HG03354 (cell line): ENCODE results near the gene INSR.

Experiments used
- ATAC-seq: cut with Tn5 transposase; IDR thresholded peaks from one replicate; pipeline ENCODE4 v1.9.1; 2021; ENCODE audit warnings: mild to moderate bottlenecking; ENCODE audit not compliant: unreplicated experiment, poor library complexity, severe bottlenecking

Gene INSR

DNA sequence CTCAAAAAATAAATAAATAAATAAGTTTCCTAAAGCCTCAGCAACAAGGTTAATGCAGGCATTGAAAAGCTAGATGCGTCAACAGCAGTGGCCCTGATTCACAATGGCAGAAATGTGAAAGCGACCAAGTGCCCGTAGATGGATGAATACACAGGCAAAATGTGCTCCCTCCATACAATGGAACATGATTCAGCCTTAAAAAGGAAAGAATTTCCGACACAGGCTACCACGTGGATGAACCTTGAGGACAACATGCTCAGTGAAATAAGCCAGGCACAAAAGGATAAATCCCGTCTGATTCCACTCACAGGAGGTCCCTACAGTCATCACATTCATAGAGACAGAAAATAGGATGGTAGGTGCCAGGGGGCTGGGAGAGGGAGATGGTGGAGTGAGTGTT is 31.7 kb downstream of the INSR start:
- ATAC-seq = no peak

- ATAC-seq = no peak
Measured at GRCh38 chr19:7260161-7260560, 34.1 kb downstream of the INSR start.

DNA sequence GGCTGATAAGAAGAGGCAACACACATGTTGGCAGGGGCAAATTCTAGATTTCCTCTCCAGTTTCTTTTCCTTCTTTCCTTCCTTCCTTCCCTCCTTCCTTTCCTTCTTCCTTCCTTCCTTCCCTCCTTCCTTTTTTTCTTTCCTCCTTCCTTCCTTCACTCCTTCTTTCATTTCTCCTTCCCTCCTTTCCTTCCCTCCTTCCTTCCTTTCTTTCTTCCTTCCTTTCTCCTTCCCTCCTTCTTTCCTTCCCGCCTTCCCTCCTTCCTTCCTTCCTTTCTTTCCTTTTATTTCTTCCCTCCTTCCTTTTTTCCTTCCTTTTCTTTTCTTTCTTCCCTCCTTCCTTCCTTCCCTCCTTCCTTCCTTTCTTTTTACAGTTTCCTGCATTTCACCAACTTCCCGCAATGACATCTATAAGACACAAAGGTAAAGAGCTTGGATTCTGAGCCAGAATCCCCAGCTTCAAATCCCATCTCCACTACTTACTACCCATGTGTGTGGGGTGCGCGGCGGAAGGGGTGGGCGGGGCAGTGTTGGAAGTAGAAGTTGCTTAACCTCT is 35.3 kb downstream of the INSR start:
- ATAC-seq = no peak

DNA sequence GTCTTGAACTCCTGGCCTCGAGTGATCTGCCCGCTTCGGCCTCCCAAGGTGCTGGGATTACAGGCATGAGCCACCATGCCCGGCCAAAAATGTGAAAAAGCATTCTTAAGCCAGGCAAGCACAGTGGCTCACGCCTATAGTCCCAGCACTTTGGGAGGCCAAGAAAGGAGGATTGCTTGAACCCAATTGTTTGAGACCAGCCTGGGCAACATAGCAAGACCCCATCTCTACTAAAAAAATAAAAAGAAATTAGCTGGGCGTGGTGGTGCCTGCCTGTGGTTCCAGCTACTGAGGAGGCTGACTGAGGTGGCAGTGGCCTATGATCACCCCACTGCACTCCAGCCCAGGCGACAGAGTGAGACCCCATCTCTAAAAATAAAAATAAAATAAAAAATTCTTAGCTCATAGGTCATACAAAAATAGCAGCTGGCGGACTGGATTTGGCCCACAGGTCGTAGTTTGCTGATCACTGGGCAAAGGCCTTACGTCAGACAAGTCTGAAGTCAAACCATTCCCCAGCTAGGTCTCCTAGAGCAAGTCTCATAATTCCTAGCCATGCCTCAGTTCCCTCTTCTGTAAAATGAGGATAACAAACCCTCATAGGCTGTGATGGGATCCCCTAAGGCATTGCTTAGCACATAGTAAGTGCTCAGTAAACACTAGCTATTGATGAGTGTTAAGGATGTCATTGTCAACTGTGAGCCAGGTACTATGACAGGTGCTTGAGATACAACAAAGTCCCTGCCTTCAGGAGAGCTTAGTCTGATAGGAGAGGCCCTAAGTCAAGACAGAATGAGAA is 36.0 kb downstream of the INSR start:
- no peak for ATAC-seq

GRCh38 chr19:7257148-7258040 is 36.8 kb downstream of the INSR start:
- no peak for ATAC-seq

- ATAC-seq = no peak
Measured at GRCh38 chr19:7255631-7256030, 38.6 kb downstream of the INSR start.

- ATAC-seq = no peak
Measured at GRCh38 chr19:7255119-7255518, 39.1 kb downstream of the INSR start.

DNA sequence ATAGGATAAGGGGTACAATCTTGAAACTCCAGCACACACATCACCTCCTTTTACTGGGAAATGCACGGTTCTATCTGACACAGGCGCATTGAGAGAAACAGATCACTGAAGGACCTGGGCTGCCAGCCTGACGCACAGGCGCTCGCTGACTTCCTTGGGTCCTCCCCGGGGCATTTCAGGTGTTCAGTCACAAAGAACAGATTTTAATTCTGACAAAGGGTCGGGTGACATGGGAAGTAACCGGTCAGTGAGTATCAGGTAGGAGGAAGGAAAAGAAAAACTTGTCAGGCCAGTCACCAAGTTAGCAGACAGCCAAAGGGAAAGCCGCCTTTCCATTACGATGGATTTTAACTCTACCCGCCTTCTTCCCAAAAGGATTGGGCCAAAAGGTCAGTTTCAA is 39.6 kb downstream of the INSR start:
- ATAC-seq = no peak

DNA sequence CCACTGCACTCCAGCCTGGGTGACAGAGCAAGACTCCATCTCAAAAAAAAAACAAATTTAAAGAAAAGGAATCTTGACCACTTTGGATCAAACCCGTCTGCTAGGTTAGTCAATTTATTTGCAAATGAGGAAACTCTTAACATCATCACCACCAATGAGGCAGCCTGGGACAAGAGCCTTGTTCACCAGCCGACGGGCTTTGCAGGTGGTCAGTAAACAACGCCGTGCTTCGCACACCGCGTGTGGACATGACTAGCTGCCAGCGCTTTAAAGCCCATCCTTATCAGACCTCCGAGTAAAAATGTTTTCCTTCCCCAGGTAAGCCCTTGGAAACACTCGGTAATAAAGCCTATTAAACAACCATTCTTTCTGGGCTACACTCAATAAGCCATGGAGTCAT is 41.9 kb downstream of the INSR start:
- ATAC-seq = no peak

- no peak for ATAC-seq
Measured at GRCh38 chr19:7251494-7251893, 42.7 kb downstream of the INSR start.

DNA sequence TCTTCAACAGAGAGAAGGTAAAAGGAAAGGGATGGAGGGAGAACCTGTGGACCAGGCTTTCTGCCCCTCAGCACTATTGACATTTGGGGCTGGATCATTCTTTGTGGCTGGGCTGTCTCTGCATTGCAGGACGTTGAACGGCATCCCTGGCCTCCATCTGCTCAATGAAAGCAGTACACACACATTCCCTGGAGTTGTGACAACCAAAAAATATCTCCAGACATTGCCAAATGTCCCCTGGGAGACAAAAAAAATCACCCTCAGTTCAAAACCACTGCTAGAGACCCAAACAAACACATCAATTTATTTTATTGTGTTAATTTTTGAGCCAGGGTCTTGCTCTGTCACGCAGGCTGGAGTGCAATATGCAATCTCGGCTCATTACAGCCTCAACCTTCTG is 43.3 kb downstream of the INSR start:
- ATAC-seq = no peak

DNA sequence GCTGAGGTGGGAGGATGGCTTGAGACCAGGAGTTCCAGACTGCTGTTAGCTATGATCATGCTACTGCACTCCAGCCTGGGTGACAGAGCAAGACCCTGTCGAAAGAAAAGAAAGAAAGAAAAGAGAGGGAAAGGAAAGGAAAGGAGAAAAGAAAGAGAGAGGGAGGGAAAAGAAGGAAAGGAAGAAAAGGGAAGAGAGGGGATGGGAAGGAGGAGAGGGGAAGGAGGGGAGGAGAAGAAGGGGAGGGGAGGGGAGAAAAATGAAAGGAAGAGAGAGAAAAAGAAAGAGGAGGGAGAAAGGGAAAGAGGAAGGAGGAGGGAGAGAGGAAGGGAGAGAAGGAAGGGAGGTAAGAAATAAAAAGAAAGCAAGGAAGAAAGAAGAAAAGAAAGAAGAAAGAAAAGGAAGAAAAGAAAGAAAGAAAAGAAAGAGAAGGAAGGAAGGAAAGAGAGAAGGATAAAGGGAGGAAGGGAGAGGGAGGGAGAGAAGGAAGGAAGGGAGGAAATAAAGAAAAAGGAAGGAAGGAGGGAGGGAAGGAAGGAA is 44.1 kb downstream of the INSR start:
- no peak for ATAC-seq

DNA sequence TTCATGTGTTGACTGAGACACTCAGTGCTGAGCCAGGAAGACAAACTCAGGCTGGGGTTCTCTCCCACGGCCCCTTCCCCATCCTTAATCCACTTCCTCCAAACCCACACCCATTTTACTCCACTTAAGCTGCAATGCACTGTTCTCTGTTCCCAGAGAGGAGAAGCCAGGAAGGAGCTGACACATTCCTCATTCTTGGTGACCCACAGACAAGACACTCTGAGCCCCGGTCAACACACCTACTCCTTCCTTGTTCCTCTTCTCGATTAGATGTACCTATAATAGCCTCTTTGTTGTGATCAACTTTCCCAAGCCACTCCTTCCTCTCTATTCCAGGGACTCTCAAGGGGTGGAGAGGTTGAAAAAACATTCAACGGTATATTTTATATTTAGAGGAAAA is 47.1 kb downstream of the INSR start:
- ATAC-seq = no peak

DNA sequence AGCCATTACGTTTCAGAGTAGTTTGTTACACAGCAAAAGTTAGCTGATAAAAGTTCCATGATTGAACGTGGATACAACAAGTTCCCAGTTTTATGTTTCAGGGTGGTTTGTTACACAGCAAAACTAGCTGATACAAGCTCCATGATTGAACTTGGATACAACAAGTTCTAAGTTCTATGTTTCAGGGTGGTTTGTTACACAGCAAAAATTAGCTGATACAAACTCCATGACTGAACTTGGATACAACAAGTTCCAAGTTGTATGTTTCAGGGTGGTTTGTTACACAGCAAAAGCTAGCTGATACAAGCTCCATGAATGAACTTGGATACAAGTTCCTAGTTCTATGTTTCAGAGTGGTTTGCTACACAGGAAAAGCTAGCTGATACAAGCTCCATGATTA is 47.6 kb downstream of the INSR start:
- no peak for ATAC-seq

DNA sequence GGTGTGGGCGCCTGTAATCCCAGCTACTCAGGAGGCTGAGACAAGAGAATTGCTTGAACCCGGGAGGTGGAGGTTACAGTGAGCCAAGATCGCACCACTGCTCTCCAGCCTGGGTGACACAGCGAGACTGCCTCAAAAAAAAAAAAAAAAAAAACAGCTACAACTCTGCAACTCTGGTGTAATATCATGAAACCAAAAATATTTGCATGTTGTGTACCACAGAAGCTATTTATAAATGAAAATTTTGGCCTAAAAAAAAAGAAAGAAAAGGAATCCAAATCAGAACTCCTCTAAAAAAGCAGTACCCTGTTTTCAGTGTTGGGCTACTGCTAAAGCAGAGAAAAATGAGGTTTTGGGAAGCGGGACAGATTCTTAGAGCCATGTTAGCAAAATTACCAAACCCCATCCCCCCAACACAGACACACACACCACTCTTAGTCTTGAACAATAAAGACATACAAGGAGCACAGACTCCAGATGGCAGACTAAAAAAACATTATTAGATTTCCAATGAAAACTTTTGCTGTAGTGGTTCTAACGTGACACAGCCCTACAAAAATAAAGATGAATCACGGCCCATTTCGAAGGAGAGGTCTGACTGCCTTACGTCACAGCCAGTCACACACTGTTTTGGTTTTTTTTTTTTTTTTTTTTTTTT is 51.5 kb downstream of the INSR start:
- ATAC-seq = no peak

DNA sequence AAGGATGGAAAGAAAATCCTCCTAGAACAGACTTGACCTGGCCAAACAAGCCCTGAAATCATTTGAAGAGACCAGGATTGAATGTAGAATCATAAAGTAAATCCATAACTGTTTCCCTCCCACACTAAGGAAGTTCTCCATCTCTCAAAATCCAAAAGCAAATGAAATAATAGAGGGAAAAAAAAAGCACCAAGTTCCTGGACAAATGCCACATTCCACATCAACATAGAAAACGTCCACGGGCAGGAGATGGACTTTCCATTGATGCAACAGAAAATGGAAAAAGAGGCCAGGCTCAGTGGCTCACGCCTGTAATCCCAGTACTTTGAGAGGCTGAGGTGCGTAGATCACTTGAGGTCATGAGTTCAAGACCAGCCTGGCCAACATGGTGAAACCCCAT is 56.2 kb downstream of the INSR start:
- no peak for ATAC-seq

GRCh38 chr19:7236153-7236552 is 58.1 kb downstream of the INSR start:
- no peak for ATAC-seq

- ATAC-seq = no peak
Measured at GRCh38 chr19:7230826-7231225, 63.4 kb downstream of the INSR start.

DNA sequence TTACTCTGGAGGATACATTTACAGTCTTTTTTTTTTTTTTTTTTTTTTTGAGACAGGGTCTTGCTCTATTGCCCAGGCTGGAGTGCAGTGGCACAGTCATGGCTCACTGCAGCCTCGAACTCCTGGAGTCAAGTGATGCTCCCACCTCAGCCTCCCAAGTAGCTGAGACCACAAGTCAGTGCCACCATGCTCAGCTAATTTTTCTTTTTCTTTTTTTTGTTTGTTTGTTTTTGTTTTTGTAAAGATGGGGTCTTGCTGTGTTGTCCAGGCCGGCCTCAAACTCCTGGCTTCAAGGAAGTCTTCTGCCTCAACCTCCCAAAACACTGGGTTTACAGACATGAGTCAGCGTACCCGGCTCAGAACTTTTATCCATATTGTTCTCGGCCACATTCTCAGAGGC is 64.5 kb downstream of the INSR start:
- no peak for ATAC-seq

DNA sequence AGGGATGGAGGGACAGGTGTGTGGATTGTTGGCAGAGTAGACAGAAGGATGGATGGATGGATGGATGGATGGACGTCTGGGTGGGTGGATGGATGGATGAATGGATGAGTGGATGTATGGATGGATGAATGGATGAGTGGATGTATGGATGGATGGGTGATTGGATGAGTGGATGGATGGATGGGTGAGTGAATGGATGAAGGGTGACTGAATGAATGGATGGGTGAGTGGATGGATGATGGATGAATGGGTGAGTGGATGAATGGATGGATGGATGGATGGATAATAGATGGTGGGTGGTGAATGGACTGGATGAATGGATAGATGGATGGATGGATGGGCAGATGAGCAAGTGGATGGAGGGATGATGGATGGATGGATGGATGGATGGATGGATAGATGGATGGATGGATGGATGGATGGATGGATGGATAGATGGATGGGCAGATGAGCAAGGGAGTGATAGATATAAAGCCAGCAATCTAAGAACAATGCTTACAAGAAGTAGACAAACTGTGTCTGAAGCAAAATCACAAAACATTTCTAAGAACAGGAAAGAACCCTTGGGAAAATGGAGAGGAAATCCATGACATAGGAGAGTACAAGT is 65.2 kb downstream of the INSR start:
- no peak for ATAC-seq
